Measurements from ENCODE around the gene PSMB11. TPM values are rescaled to one million over a fixed set of nuclear protein-coding genes. Genes with fewer than 3 reads are reported as not detected.
"Not testable (repeated sequence)": the region's sequence is repeated elsewhere in the genome, so short reads cannot be mapped to it uniquely, and the experiment has no call there.

PSMB11 gene
- total RNA-seq, 1 experiment from 2014 or later = not detected

DNA sequence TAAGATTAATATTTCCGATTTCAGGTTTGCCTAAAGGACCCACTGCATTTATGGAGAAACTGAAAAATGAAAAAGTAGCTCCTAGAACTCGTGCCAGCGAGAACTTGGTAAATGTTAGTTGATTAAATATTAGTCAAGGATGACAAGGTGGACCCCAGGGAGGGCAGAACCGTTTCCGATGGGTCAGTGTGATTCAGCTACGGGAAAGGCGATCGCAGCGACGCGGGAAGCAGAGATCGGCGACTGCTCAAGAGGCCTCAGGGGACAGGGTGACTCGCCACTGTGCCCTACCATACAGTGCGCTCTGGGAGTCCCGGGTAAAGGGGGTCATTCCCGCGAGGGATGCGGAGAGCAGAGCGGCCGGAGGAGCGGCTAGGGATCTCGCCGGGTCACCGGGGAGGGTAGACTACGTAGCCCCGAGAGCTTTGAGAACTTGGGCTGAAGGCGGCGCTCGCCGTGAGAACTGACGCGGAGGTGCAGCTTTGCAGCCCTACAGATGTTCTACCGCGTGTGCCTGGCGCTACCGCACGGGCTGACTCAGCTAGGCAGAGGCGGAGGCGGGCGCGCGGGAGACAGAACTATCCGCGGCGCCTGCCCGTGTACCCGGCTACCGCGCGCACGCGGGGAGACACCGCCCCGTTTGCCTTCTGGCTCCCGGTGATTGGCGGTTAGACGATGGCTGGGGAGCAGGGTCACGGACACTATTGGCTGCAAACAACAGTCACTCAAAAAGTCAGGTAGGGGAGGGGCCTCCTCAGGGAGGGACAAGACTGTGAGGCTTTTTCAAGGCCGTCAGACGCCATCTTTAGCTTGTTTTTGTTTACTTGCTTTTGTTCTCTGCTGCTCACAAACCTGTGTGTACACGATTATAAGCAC is 35.2 kb upstream of the PSMB11 start:
- Histone ChIP-seq H3K36me3 (no peaks in the 10 kb centered on the region), H3K9me3 (replicated peaks) (no peaks in the 10 kb centered on the region), H3K27me3 (no peaks in the 10 kb centered on the region), H3K27ac (peak overlapping the region; percentile 75), H3K4me3 (peak overlapping the region; percentile 65), H3K4me1 (peaks cover 12% of the 10 kb centered on the region; the same call in 1 of the 2 replicates)
- DNase-seq = peak; percentile 97 to 99

DNA sequence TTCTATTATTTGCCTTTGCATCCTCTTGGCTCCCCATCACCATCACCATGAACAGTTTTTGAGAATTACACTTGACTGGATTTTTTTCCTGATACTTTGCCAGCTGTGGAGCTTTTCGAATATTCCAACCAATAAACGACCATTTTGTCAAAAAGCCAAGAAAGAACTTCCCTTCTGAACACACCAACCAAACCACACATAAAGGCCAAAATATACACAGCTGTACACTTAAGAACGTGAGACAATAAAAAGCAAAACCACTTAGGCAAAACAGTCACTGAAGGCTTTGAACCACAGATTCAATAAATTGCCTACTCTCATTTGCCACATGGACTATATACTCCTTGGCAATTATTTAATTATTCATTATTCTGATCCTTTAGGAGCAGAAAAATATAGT is 33.2 kb upstream of the PSMB11 start:
- H3K36me3 ChIP-seq = no peaks in the 10 kb centered on the region
- no peak for DNase-seq
- H3K27ac ChIP-seq = no peak overlapping the region

DNA sequence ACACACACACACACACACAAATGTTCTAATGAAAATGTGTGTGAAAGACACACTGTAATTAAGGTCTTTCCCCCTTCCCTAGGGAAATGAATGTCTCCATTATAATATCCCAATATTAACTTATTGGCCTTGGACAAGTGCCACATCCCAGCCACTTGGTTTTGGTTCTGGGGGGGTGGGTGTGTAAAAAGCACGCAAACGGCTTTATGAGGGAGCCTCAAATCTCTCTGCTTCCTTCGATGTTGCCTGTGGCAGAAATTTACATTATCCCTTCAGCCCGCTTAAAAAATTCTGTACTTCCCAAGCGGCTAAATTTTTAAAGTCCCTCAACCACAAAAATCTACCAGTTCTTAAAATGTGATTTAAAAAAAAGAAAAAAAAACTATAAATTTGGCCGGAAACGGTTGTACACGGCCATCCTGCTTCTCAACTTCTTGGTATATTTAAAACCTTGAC is 32.5 kb upstream of the PSMB11 start:
- no peaks in the 10 kb centered on the region for H3K9me3 ChIP-seq (replicated peaks)
- peaks cover 12% of the 10 kb centered on the region; the same call in 1 of the 2 replicates for H3K4me1 ChIP-seq
- no peaks in the 10 kb centered on the region for H3K27me3 ChIP-seq
- no peak for DNase-seq
- peak overlapping the region; percentile 72 for H3K4me3 ChIP-seq
- H3K27ac ChIP-seq = peak overlapping the region; percentile 57
- H3K36me3 ChIP-seq = no peaks in the 10 kb centered on the region

More for the DNA sequence above, 33.2 kb upstream of the PSMB11 start:
- Histone ChIP-seq H3K27me3 (no peaks in the 10 kb centered on the region), H3K4me1 (peaks cover 12% of the 10 kb centered on the region; the same call in 1 of the 2 replicates), H3K4me3 (peak overlapping the region; percentile 72; the same call in 1 of the 2 replicates), H3K9me3 (replicated peaks) (no peaks in the 10 kb centered on the region)

DNA sequence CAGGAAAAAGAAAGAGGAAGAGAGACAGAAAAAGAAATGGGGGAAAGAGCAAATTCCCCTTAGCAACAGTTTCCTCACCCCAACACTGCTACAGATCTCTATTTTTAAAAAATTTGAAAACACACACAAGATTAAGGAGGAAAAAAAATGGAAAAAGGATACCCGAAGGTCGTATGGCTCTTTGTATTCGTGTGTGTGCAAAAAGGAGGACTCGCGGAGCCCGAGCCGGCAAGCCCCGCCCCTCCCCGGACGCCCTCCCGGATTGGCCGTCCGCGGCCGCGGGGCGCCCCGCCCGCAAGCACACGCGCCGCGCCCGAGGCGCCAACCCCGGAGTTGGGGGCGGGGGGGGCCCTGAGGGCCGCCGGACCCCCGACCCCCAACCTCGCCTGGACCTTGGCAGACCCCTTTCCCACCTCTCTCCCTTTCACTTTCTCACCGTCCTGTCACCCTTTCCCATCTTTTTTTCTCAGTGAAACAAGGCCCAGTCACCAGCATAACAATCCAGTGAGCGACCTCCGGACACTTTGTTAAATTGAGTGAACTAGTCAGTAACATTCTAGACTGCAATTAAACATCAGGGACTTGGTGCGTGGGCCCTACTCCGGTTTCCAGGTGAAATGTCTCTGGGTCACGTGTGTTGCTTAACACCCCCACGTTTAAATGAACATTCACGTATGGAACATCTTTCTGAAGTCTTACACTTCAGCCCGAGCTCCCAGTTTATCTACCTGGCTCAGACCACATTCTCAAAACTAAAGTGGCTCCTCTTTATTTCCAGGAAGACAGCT is 31.9 kb upstream of the PSMB11 start, which contains the start of gene C14orf93:
Gene C14orf93, minus strand, starts transcription at position 205 of the 788 bp plus-strand sequence. CDS start 11,120 bp downstream, outside the sequence.
- peaks cover 12% of the 10 kb centered on the region; the same call in 1 of the 2 replicates for H3K4me1 ChIP-seq
- peak within 1 kb of the TSS; percentile 57 for H3K27ac ChIP-seq
- H3K36me3 ChIP-seq = no peaks in the 10 kb centered on the region
- H3K9me3 ChIP-seq (replicated peaks) = no peaks in the 10 kb centered on the region
- H3K27me3 ChIP-seq = no peaks in the 10 kb centered on the region
- peak within 1 kb of the TSS; percentile 72 for H3K4me3 ChIP-seq
- peak; percentile 81 to 84 for DNase-seq

DNA sequence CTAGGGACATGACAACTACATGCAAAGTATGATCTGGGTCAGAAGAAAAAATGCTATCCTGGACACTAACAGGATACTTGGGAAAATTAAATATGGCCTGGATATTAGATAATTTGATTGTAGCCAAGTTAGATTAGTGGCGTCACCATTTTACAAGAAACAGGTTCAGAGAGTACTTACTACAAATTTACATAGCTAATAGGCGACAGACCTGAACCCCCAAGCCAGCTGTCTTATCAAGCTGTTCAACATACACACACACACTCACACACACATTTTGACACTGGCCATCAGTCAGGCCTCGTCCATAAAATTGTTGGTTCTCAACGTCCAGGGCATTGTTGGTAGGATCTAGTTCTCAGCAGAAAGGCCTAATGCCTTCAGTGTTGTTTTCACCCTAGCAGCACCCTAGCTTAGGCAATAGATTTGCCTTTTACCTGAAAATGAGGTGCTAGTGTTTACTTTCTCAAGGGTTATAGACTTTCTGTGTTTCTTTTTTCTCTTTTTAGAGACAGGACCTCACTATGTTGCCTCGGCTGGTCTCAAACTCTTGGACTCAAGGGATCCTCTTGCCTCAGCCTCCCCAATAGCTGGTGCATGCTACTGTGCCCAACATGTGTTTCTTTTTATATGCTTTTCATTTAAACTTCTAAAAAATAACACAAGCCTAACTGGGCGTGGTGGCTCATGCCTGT is 28.8 kb upstream of the PSMB11 start:
- no peak for DNase-seq
- Histone ChIP-seq H3K4me1 (peaks cover 7% of the 10 kb centered on the region; the same call in 1 of the 2 replicates), H3K9me3 (replicated peaks) (no peaks in the 10 kb centered on the region), H3K27me3 (no peaks in the 10 kb centered on the region), H3K36me3 (no peaks in the 10 kb centered on the region), H3K27ac (no peak overlapping the region), H3K4me3 (no peak overlapping the region)

DNA sequence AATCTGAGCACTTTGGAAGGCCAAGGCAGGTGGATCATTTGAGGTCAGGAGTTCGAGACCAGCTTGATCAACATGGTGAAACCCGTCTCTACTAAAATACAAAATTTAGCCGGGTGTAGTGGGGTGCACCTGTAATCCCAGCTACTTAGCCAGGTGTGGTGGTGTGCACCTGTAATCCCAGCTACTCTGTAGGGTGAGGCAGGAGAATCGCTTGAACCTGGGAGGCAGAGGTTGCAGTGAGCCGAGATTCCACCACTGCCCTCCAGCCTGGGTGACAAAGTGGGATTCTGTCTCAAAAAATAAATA is 28.3 kb upstream of the PSMB11 start:
- not testable (repeated sequence) for H3K27me3 ChIP-seq; H3K4me3 ChIP-seq; H3K27ac ChIP-seq; H3K9me3 ChIP-seq (replicated peaks); H3K4me1 ChIP-seq; DNase-seq; H3K36me3 ChIP-seq

DNA sequence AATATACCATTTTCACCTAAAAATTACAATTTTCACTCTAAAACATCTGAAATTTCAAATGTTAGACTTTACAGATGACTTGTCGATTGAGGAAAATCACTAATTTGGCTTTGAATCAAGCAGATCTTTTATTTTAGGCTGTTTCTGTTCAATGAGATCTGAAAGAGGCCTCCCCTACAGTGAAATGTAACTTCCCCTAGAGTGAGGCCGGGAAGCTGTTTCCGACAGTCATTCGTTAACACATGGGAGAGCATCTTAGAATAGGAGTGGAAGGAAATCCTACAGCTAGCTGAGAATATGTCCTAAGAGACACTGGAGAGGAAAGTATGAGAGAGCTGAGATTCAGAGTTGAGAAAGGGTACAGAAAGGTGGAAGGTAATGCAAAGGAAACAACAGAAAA is 26.4 kb upstream of the PSMB11 start:
- no peak for DNase-seq
- no peaks in the 10 kb centered on the region for H3K27me3 ChIP-seq
- H3K4me1 ChIP-seq = no peaks in the 10 kb centered on the region
- no peaks in the 10 kb centered on the region for H3K36me3 ChIP-seq
- H3K27ac ChIP-seq = no peak overlapping the region
- H3K4me3 ChIP-seq = no peak overlapping the region
- H3K9me3 ChIP-seq (replicated peaks) = no peaks in the 10 kb centered on the region

DNA sequence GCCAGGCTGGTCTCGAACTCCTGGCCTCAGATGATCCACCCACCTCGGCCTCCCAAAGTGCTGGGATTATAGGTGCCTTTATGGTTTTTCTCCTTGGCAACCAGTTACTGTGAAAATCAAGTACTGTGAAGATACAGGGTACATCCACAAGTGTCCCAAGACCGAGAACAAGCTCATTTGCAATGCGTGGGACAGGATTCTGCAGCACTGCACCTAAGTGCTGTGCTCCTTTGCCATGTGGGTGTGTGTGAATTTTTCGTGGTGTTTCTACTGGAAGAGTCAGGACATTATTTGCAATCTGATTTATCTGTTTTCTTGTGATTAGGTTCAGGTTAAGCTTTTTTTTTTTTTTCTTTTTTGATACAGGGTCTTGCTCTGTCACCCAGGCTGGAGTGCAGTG is 24.9 kb upstream of the PSMB11 start:
- H3K27me3 ChIP-seq = no peaks in the 10 kb centered on the region
- H3K36me3 ChIP-seq = no peaks in the 10 kb centered on the region; the same call in 1 of the 2 replicates
- H3K9me3 ChIP-seq (replicated peaks) = no peaks in the 10 kb centered on the region
- no peak overlapping the region for H3K4me3 ChIP-seq
- no peaks in the 10 kb centered on the region for H3K4me1 ChIP-seq
- no peak overlapping the region for H3K27ac ChIP-seq
- DNase-seq = no peak

DNA sequence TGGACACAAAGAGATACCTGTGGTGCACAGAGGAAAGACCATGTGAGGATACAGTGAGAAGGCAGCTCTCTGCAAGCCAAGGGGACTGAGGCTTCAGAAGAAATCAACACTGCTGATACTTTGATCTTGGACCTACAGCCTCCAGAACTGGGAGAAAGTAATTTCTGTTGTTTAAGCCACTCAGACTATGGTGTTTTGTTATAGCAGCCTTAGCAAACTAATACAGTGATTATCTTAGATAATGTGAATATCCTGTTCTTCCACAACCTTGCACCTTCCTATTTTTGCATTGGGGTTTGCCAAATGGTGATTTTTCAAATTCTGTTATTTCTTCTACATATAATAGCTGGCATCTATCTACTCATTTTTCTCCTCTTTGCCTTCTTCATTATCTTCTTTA is 23.9 kb upstream of the PSMB11 start:
- no peaks in the 10 kb centered on the region for H3K4me1 ChIP-seq
- H3K36me3 ChIP-seq = peaks cover 2% of the 10 kb centered on the region; the same call in 1 of the 2 replicates
- H3K27ac ChIP-seq = no peak overlapping the region
- no peaks in the 10 kb centered on the region for H3K27me3 ChIP-seq
- H3K4me3 ChIP-seq = no peak overlapping the region
- H3K9me3 ChIP-seq (replicated peaks) = no peaks in the 10 kb centered on the region
- DNase-seq = no peak

DNA sequence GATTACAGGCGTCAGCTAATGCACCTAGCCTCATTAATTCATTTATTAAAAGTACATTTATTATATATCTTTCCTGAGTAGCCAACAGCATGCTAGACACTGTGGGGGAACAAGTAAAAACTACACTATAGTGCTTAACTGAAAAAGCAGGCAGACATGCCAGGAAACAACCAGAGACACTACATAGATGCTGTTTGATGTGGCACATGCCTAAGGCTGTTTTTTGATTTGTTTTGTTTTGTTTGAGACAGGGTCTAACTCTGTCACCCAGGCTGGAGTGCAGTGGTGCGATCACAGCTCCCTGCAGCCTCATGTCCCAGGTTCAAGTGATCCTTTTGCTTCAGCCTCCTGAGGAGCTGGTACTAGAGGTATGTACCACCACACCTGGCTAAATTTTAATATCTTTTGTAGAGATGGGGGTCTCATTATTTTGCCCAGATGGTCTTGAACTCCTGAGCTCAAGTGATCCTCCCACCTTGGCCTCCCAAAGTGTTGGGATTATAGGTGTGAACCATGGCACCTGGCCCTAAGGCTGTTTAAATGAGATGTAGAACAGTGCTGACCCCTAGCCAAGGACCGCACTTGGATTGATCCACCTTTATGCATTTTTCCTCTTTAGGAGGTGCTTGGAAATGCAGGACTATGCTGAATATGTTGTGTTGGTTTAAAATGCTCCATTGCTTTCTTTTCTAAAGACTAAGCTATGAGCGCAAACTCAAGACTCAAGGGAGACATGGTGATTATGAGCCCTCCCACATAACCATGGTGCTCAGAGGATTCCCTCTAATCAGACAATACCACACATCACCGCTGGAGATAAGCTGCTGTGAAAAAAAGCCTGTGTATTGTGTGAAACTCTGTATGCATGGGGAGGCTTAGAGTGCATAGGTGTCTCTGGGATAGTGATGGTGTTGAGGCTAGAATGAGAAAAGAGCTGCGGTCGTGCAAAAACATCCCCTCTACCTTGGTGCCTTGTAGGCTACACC is 21.6 kb upstream of the PSMB11 start:
- no peaks in the 10 kb centered on the region for H3K4me1 ChIP-seq
- H3K27ac ChIP-seq = no peak overlapping the region
- H3K27me3 ChIP-seq = no peaks in the 10 kb centered on the region
- no peak for DNase-seq
- H3K9me3 ChIP-seq (replicated peaks) = no peaks in the 10 kb centered on the region
- H3K36me3 ChIP-seq = peaks cover 3% of the 10 kb centered on the region; the same call in 1 of the 2 replicates
- H3K4me3 ChIP-seq = no peak overlapping the region

DNA sequence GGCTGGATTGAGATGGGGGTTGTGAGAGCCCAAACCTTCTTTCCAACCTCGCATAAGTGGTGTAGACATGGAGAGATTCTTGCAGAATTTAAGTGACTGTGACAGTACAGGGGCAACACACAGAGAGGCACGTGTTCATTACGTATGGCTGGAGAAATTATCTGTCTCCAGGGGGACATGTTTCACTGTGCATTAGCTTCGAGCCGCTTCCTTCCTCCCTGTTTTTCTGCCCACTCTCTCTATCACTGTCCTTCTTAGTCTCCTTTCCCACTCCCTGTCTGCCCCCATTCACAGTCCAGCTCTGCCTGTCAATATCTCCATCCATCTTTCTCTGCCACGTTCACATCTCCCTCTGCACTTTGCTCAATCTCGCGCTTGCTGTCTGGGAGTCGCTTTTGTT is 20.6 kb upstream of the PSMB11 start:
- peaks cover 13% of the 10 kb centered on the region; the same call in 1 of the 2 replicates for H3K36me3 ChIP-seq
- H3K9me3 ChIP-seq (replicated peaks) = no peaks in the 10 kb centered on the region
- no peaks in the 10 kb centered on the region for H3K4me1 ChIP-seq
- H3K27ac ChIP-seq = no peak overlapping the region
- no peak for DNase-seq
- H3K27me3 ChIP-seq = no peaks in the 10 kb centered on the region
- H3K4me3 ChIP-seq = no peak overlapping the region

DNA sequence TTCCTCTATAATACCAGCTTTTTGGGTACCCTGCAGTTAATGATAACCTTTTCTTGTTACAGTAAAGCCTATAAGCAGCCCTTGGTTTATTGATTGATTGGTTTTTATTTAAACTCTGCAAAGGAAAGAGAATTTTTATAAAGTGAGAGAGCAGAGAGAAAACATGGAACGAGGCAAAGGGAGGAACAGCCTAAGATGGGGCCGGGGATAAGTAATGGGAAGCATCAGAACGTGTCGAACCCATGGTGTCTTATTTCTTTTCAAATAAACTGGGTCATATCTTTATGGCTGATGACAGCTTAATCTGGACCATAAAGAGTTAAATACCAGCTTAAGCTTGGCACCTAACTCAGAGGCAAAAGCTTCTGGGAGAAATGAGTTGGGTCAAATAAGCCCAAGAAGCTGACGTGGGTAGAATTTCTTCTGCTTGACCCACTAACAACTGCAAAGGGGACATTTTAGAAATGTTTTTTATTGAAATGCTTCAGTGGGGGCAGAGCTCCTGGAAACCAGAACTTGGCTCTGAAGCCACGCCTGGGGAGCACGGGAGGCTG is 20.0 kb upstream of the PSMB11 start:
- no peak for DNase-seq
- H3K9me3 ChIP-seq (replicated peaks) = no peaks in the 10 kb centered on the region
- no peak overlapping the region for H3K4me3 ChIP-seq
- no peak overlapping the region for H3K27ac ChIP-seq
- H3K4me1 ChIP-seq = no peaks in the 10 kb centered on the region
- peaks cover 18% of the 10 kb centered on the region; the same call in 1 of the 2 replicates for H3K36me3 ChIP-seq
- H3K27me3 ChIP-seq = no peaks in the 10 kb centered on the region

DNA sequence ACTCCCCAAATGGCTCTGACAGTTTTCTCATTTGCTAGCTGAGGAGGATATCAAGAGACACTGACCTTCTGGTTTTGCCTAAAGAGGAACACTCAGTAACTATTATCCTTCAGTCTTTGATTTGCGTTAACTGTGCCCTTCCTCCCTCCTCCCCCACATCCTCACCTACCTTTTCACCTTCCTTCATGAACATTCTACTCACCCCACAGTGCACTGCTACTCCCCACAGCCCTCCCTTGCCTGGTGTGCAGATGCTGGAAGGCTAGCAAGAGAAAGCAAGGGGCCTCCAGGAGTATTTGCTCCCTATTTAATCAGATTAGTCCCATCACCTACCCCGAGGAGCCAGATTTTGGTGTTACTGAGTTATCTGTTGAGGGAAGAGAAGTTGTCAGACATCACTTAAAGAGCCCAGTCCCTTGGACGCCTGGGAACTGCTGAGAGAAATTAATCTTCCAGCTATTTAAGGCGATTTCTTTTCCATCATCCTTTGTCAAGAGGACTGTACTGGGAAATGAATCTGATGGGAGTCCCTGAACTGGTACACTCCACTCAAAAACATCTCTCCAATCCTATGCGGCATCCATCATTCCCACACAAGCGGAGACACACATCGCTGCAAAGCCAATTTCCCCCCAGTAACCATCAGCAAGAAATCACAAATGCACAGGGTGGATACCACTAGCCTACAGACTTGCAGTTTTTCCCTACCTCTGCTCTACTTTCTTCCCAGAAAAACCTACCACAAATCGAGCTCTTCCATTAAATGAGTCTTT is 18.8 kb upstream of the PSMB11 start:
- Histone ChIP-seq H3K27ac (no peak overlapping the region), H3K4me1 (no peaks in the 10 kb centered on the region), H3K27me3 (no peaks in the 10 kb centered on the region), H3K36me3 (peaks cover 24% of the 10 kb centered on the region), H3K4me3 (no peak overlapping the region), H3K9me3 (replicated peaks) (no peaks in the 10 kb centered on the region)
- no peak for DNase-seq

Data from SJCRH30 (cell line).